Endodermal cell (in vitro differentiated cells): ENCODE results near the gene HLA-DOA. TPM values are rescaled to one million over a fixed set of nuclear protein-coding genes. Genes with fewer than 3 reads are reported as not detected.

Experiments
- DNase-seq: peaks from one replicate; pipeline ENCODE4 v3.0.0-alpha.2; 2017
- H3K27ac ChIP-seq: 2 replicates; pipeline ENCODE4 v1.5.1; 2013; ENCODE audit warnings: mild to moderate bottlenecking, low read depth, low read length, moderate library complexity
- H3K27me3 ChIP-seq: 2 replicates; pipeline ENCODE4 v1.6.1; 2013; ENCODE audit warnings: mild to moderate bottlenecking, low read length, moderate library complexity; ENCODE audit not compliant: insufficient read depth, control insufficient read depth, poor library complexity, severe bottlenecking
- H3K36me3 ChIP-seq: 2 replicates; pipeline ENCODE4 v1.7.0; 2013; ENCODE audit warnings: mild to moderate bottlenecking, low read length, moderate library complexity; ENCODE audit not compliant: control insufficient read depth, insufficient read depth
- H3K4me1 ChIP-seq: one replicate; pipeline ENCODE4 v1.7.0; 2013; ENCODE audit warnings: low read length; ENCODE audit not compliant: control insufficient read depth, insufficient read depth
- H3K4me3 ChIP-seq: 2 replicates; pipeline ENCODE4 v1.5.1; 2013; ENCODE audit warnings: mild to moderate bottlenecking, low read length, moderate library complexity
- H3K9ac ChIP-seq: 2 replicates; pipeline ENCODE4 v1.6.1; 2013; ENCODE audit warnings: mild to moderate bottlenecking, low read length, moderate library complexity; ENCODE audit not compliant: poor library complexity, severe bottlenecking; ENCODE audit errors: extremely low read depth
- H3K9me3 ChIP-seq: 2 replicates; pipeline ENCODE4 v1.6.1; 2013; ENCODE audit warnings: mild to moderate bottlenecking, low read length, moderate library complexity; ENCODE audit not compliant: control insufficient read depth
- H3K27ac Mint-ChIP-seq: 2 replicates; pipeline ENCODE4 v1.8.0; 2020; ENCODE audit warnings: mixed read lengths
- H3K27me3 Mint-ChIP-seq: 2 replicates; pipeline ENCODE4 v1.8.0; 2021; ENCODE audit warnings: mild to moderate bottlenecking, mixed read lengths; ENCODE audit not compliant: insufficient read depth
- H3K36me3 Mint-ChIP-seq: 2 replicates; pipeline ENCODE4 v1.8.0; 2020; ENCODE audit warnings: low read depth, mixed read lengths
- H3K4me1 Mint-ChIP-seq: 2 replicates; pipeline ENCODE4 v1.8.0; 2020; ENCODE audit warnings: mixed read lengths
- H3K4me3 Mint-ChIP-seq: 2 replicates; pipeline ENCODE4 v1.8.0; 2020; ENCODE audit warnings: mild to moderate bottlenecking, moderate library complexity, mixed read lengths
- H3K9me3 Mint-ChIP-seq: 2 replicates; pipeline ENCODE4 v1.8.0; 2020; ENCODE audit warnings: mild to moderate bottlenecking, mixed read lengths
- WGBS, 2 experiments: methylation state at CpG; one replicate each; pipeline versions ENCODE4 v1.1.5 to v1.1.7; 2013; ENCODE audit warnings: missing lambda C conversion rate in 2 of 2, mixed read lengths in 1 of 2; ENCODE audit not compliant: insufficient coverage in 1 of 2, insufficient read length in 1 of 2; 5-methylcytosine and 5-hydroxymethylcytosine counted together
- total RNA-seq, 2 donors: library from RNA; stranded (reverse); fragmentation: NEBNext Ultra II Directional in 1 of 2; extraction: Animal tissue kit (Norgen Biotek cat#: 25700) in 1 of 2; gene quantifications; 2 replicates in 1 of 2; 3 replicates in 1 of 2; pipeline ENCODE4 v1.2.1, GENCODE V29; 2021
- TF ChIP-seq, protein P1 (sequence below): fragments of 200-600 bp; sonication (generic); conservative IDR thresholded peaks from 2 replicates; pipeline ENCODE4 v1.5.0; 2021; ENCODE audit warnings: antibody characterized with exemption, mild to moderate bottlenecking

The HLA-DOA gene
- total RNA-seq, 2 donors from 2014 or later, result 10.6 to 11.1 TPM

GRCh38 chr6:32993363-32993973 is 15.9 kb downstream of the HLA-DOA start:
- Histone ChIP-seq H3K36me3 (no peaks in the 10 kb centered on the region), H3K27me3 (peaks cover 25% of the 10 kb centered on the region), H3K4me1 (no peaks in the 10 kb centered on the region), H3K27ac (no peak overlapping the region), H3K9ac (no peak overlapping the region), H3K9me3 (no peaks in the 10 kb centered on the region), H3K4me3 (no peak overlapping the region)
- no peaks in the 10 kb centered on the region for H3K36me3 Mint-ChIP-seq
- no peak for DNase-seq
- H3K4me1 Mint-ChIP-seq, result no peaks in the 10 kb centered on the region
- TF ChIP-seq, protein P1, sequence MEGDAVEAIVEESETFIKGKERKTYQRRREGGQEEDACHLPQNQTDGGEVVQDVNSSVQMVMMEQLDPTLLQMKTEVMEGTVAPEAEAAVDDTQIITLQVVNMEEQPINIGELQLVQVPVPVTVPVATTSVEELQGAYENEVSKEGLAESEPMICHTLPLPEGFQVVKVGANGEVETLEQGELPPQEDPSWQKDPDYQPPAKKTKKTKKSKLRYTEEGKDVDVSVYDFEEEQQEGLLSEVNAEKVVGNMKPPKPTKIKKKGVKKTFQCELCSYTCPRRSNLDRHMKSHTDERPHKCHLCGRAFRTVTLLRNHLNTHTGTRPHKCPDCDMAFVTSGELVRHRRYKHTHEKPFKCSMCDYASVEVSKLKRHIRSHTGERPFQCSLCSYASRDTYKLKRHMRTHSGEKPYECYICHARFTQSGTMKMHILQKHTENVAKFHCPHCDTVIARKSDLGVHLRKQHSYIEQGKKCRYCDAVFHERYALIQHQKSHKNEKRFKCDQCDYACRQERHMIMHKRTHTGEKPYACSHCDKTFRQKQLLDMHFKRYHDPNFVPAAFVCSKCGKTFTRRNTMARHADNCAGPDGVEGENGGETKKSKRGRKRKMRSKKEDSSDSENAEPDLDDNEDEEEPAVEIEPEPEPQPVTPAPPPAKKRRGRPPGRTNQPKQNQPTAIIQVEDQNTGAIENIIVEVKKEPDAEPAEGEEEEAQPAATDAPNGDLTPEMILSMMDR, result no peak
- no peak overlapping the region for H3K4me3 Mint-ChIP-seq
- H3K9me3 Mint-ChIP-seq, result no peaks in the 10 kb centered on the region
- no peak overlapping the region for H3K27ac Mint-ChIP-seq
- WGBS, 2 experiments, result 84 to 94% methylated on average over 3 to 8 of the region's 9 CpGs
- peaks cover 23% of the 10 kb centered on the region for H3K27me3 Mint-ChIP-seq

DNA sequence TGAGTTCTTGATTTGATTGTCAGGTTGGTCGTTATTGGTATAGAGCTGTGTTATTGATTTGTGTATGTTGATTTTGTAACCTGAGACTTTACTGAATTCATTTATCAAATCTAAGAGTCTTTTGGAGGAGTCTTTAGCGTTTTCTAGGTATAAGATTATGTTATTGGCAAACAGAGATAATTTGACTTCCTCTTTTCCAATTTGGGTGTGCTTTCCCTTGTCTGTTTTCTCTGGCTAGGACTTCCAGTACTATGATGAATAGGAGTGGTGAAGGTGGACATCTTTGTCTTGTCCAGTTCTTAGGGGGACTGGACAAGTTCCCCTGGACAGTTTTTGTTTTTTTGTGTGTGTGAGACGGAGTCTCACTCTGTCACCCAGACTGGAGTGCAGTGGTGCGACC is 17.4 kb downstream of the HLA-DOA start:
- Mint-ChIP-seq H3K27ac (no peak overlapping the region), H3K9me3 (no peaks in the 10 kb centered on the region), H3K36me3 (no peaks in the 10 kb centered on the region), H3K4me1 (no peaks in the 10 kb centered on the region), H3K4me3 (no peak overlapping the region), H3K27me3 (peaks cover 22% of the 10 kb centered on the region)
- no peaks in the 10 kb centered on the region for H3K9me3 ChIP-seq
- no peak overlapping the region for H3K27ac ChIP-seq
- DNase-seq, result no peak
- peaks cover 19% of the 10 kb centered on the region for H3K27me3 ChIP-seq
- H3K9ac ChIP-seq, result no peak overlapping the region
- 57 to 69% methylated on average over 1 to 4 of the region's 4 CpGs for WGBS, 2 experiments
- H3K4me1 ChIP-seq, result no peaks in the 10 kb centered on the region
- H3K4me3 ChIP-seq, result no peak overlapping the region
- no peaks in the 10 kb centered on the region for H3K36me3 ChIP-seq
- TF ChIP-seq, protein P1, result no peak

- no peak overlapping the region for H3K9ac ChIP-seq
- H3K9me3 Mint-ChIP-seq, result no peaks in the 10 kb centered on the region
These were observed 20.0 kb downstream of the HLA-DOA start for GRCh38 chr6:32989368-32989767.

More at GRCh38 chr6:32989368-32989767, 20.0 kb downstream of the HLA-DOA start:
- Mint-ChIP-seq H3K27ac (no peak overlapping the region), H3K27me3 (peaks cover 17% of the 10 kb centered on the region), H3K4me3 (no peak overlapping the region), H3K36me3 (no peaks in the 10 kb centered on the region), H3K4me1 (no peaks in the 10 kb centered on the region)
- Histone ChIP-seq H3K27me3 (peaks cover 6% of the 10 kb centered on the region), H3K36me3 (no peaks in the 10 kb centered on the region), H3K27ac (no peak overlapping the region), H3K9me3 (no peaks in the 10 kb centered on the region), H3K4me1 (no peaks in the 10 kb centered on the region), H3K4me3 (no peak overlapping the region)
- TF ChIP-seq, protein P1, result no peak
- DNase-seq, result no peak
- 80 to 100% methylated on average over 1 of the region's 1 CpG for WGBS, 2 experiments
